WI38 (cell line): Measurements from ENCODE around the gene PCIF1.
"Not testable (repeated sequence)": the region's sequence is repeated elsewhere in the genome, so short reads cannot be mapped to it uniquely, and the experiment has no call there.

Experiments used
- H3K4me3 ChIP-seq: 2 replicates; pipeline ENCODE4 v1.5.1; 2011; ENCODE audit warnings: low read depth, mild to moderate bottlenecking, control low read depth, low read length
- CTCF ChIP-seq: IDR thresholded peaks from 2 replicates; pipeline ENCODE4 v1.5.1; 2012; ENCODE audit warnings: low read depth, mild to moderate bottlenecking, control low read depth, low read length

The PCIF1 gene

GRCh38 chr20:45921337-45922189, 12.9 kb upstream of the PCIF1 start:
- no peak for TF ChIP-seq CTCF
- H3K4me3 ChIP-seq = no peak overlapping the region

GRCh38 chr20:45924391-45925261, 9.9 kb upstream of the PCIF1 start:
- 0 out of 2 replicates have a peak overlapping the region, but pooled peaks have one; percentile 24 for H3K4me3 ChIP-seq
- TF ChIP-seq CTCF = no peak

GRCh38 chr20:45925821-45926506, 8.5 kb upstream of the PCIF1 start:
- H3K4me3 ChIP-seq = no peak overlapping the region
- no peak for TF ChIP-seq CTCF

GRCh38 chr20:45926731-45927070, 7.8 kb upstream of the PCIF1 start:
- H3K4me3 ChIP-seq = no peak overlapping the region

GRCh38 chr20:45927071-45927878, 7.2 kb upstream of the PCIF1 start:
- no peak for TF ChIP-seq CTCF
- H3K4me3 ChIP-seq = no peak overlapping the region

More at GRCh38 chr20:45926731-45927070, 7.8 kb upstream of the PCIF1 start:
- no peak for TF ChIP-seq CTCF

- not testable (repeated sequence) for H3K4me3 ChIP-seq
These were observed 2.8 kb upstream of the PCIF1 start for GRCh38 chr20:45931680-45932079.
